Measurements from ENCODE around the gene S100A5.
"Not testable (repeated sequence)": the region's sequence is repeated elsewhere in the genome, so short reads cannot be mapped to it uniquely, and the experiment has no call there.

DNA sequence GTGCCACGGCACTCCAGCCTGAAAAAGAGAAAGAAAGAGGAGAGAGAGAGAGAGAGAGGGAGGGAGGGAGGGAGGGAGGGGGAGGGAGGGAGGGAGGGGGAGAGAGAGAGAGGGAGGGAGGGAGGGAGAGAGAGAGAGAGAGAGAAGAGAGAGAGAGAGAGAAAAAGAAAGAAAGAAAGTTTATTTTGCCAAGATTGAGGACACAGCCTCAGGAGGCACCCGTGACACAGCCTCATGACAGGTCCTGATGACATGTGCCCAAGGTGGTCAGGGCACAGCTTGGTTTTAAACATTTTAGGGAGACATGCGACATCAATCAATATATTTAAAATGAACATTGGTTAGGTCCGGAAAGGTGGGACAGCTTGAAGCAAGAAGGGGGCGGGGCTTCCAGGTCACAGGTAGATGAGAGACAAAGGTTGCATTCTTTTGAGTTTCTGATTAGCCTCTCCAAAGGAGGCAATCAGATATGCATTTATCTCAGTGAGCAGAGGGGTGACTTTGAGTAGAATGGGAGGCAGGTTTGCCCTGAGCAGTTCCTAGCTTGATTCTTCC lies 20.5 kb downstream of the S100A5 start:
- TF ChIP-seq, protein P1, sequence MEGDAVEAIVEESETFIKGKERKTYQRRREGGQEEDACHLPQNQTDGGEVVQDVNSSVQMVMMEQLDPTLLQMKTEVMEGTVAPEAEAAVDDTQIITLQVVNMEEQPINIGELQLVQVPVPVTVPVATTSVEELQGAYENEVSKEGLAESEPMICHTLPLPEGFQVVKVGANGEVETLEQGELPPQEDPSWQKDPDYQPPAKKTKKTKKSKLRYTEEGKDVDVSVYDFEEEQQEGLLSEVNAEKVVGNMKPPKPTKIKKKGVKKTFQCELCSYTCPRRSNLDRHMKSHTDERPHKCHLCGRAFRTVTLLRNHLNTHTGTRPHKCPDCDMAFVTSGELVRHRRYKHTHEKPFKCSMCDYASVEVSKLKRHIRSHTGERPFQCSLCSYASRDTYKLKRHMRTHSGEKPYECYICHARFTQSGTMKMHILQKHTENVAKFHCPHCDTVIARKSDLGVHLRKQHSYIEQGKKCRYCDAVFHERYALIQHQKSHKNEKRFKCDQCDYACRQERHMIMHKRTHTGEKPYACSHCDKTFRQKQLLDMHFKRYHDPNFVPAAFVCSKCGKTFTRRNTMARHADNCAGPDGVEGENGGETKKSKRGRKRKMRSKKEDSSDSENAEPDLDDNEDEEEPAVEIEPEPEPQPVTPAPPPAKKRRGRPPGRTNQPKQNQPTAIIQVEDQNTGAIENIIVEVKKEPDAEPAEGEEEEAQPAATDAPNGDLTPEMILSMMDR (IDR thresholded peaks at IDR 0.05; ENCODE audit: control extremely low read depth in 1 of 3, insufficient read depth in 1 of 3, low read depth in 1 of 3, low read length in 3 of 3), result not testable (repeated sequence)
- not testable (repeated sequence) for TF ChIP-seq CTBP2 (IDR thresholded peaks at IDR 0.05; ENCODE audit: borderline replicate concordance, insufficient read depth, insufficient read length, low read length); EP300 (IDR thresholded peaks at IDR 0.05; ENCODE audit: borderline replicate concordance in 1 of 2, low read depth in 2 of 2, low read length in 2 of 2)

Measured in H1 (cell line).